Neuron (in vitro differentiated cells): ENCODE measurements around the gene SLIT2.

Source experiments
- H2AFZ ChIP-seq: one replicate; pipeline ENCODE4 v1.6.1; 2013; ENCODE audit warnings: low read depth, mild to moderate bottlenecking, inconsistent platforms, low read length, moderate library complexity
- H3K27me3 ChIP-seq: one replicate; pipeline ENCODE4 v1.6.1; 2013; ENCODE audit warnings: low read length; ENCODE audit not compliant: insufficient read depth
- H3K36me3 ChIP-seq: one replicate; pipeline ENCODE4 v1.6.1; 2013; ENCODE audit warnings: low read length; ENCODE audit not compliant: insufficient read depth
- H3K4me1 ChIP-seq: one replicate; pipeline ENCODE4 v1.6.1; 2013; ENCODE audit warnings: low read length; ENCODE audit not compliant: insufficient read depth
- H3K4me3 ChIP-seq: 2 replicates; pipeline ENCODE4 v1.5.1; 2013; ENCODE audit warnings: mild to moderate bottlenecking, low read length, moderate library complexity
- H3K9me3 ChIP-seq: one replicate; pipeline ENCODE4 v1.6.1; 2013; ENCODE audit warnings: low read length

SLIT2 gene

GRCh38 chr4:20253735-20254409 is 2.2 kb downstream of the SLIT2 start:
- H3K36me3 ChIP-seq, result peaks cover 2% of the 10 kb centered on the region
- H3K27me3 ChIP-seq, result no peaks in the 10 kb centered on the region
- peak overlapping the region; percentile 98 for H3K4me3 ChIP-seq
- H2AFZ ChIP-seq, result peak overlapping the region; percentile 64
- no peaks in the 10 kb centered on the region for H3K9me3 ChIP-seq
- H3K4me1 ChIP-seq, result peaks cover 31% of the 10 kb centered on the region

GRCh38 chr4:20254511-20255250 is 3.0 kb downstream of the SLIT2 start:
- Histone ChIP-seq H3K36me3 (peaks cover 2% of the 10 kb centered on the region), H3K27me3 (no peaks in the 10 kb centered on the region), H2AFZ (peak overlapping the region; percentile 64), H3K4me3 (peak overlapping the region; percentile 98), H3K4me1 (peaks cover 34% of the 10 kb centered on the region), H3K9me3 (no peaks in the 10 kb centered on the region)

GRCh38 chr4:20255251-20255586 is 3.5 kb downstream of the SLIT2 start:
- no peaks in the 10 kb centered on the region for H3K9me3 ChIP-seq
- peak overlapping the region; percentile 98 for H3K4me3 ChIP-seq
- H3K27me3 ChIP-seq, result no peaks in the 10 kb centered on the region
- H2AFZ ChIP-seq, result peak overlapping the region; percentile 64
- H3K4me1 ChIP-seq, result peaks cover 34% of the 10 kb centered on the region
- peaks cover 2% of the 10 kb centered on the region for H3K36me3 ChIP-seq

- peak overlapping the region; percentile 98 for H3K4me3 ChIP-seq
- H3K4me1 ChIP-seq, result peaks cover 32% of the 10 kb centered on the region
- H3K9me3 ChIP-seq, result no peaks in the 10 kb centered on the region
- no peaks in the 10 kb centered on the region for H3K27me3 ChIP-seq
- H2AFZ ChIP-seq, result no peak overlapping the region
- H3K36me3 ChIP-seq, result peaks cover 4% of the 10 kb centered on the region
These were observed 4.1 kb downstream of the SLIT2 start for GRCh38 chr4:20255823-20256222.

GRCh38 chr4:20256381-20256881 is 4.7 kb downstream of the SLIT2 start:
- H3K4me3 ChIP-seq, result peak overlapping the region; percentile 98

GRCh38 chr4:20259707-20260106 is 8.0 kb downstream of the SLIT2 start:
- no peaks in the 10 kb centered on the region for H3K9me3 ChIP-seq
- no peak overlapping the region for H2AFZ ChIP-seq
- peaks cover 31% of the 10 kb centered on the region for H3K4me1 ChIP-seq
- H3K4me3 ChIP-seq, result no peak overlapping the region
- no peaks in the 10 kb centered on the region for H3K27me3 ChIP-seq
- peaks cover 26% of the 10 kb centered on the region for H3K36me3 ChIP-seq

More at GRCh38 chr4:20256381-20256881, 4.7 kb downstream of the SLIT2 start:
- Histone ChIP-seq H3K27me3 (no peaks in the 10 kb centered on the region), H3K36me3 (peaks cover 10% of the 10 kb centered on the region), H3K9me3 (no peaks in the 10 kb centered on the region), H2AFZ (no peak overlapping the region), H3K4me1 (peaks cover 28% of the 10 kb centered on the region)

GRCh38 chr4:20260821-20261220 is 9.1 kb downstream of the SLIT2 start:
- H3K27me3 ChIP-seq, result no peaks in the 10 kb centered on the region
- H3K9me3 ChIP-seq, result no peaks in the 10 kb centered on the region
- H2AFZ ChIP-seq, result no peak overlapping the region
- H3K4me1 ChIP-seq, result peaks cover 28% of the 10 kb centered on the region
- no peak overlapping the region for H3K4me3 ChIP-seq
- H3K36me3 ChIP-seq, result peaks cover 26% of the 10 kb centered on the region

GRCh38 chr4:20262221-20262620 is 10.5 kb downstream of the SLIT2 start:
- Histone ChIP-seq H3K27me3 (no peaks in the 10 kb centered on the region), H3K4me3 (no peak overlapping the region), H3K4me1 (peaks cover 27% of the 10 kb centered on the region), H2AFZ (no peak overlapping the region), H3K9me3 (no peaks in the 10 kb centered on the region), H3K36me3 (peaks cover 26% of the 10 kb centered on the region)

- H3K4me3 ChIP-seq, result no peak overlapping the region
- H3K36me3 ChIP-seq, result peaks cover 28% of the 10 kb centered on the region
- H3K27me3 ChIP-seq, result no peaks in the 10 kb centered on the region
- H2AFZ ChIP-seq, result no peak overlapping the region
- H3K4me1 ChIP-seq, result peaks cover 18% of the 10 kb centered on the region
- H3K9me3 ChIP-seq, result no peaks in the 10 kb centered on the region
These were observed 13.0 kb downstream of the SLIT2 start for GRCh38 chr4:20264688-20265087.

- Histone ChIP-seq H3K4me3 (no peak overlapping the region), H3K4me1 (peaks cover 18% of the 10 kb centered on the region), H3K9me3 (no peaks in the 10 kb centered on the region), H2AFZ (no peak overlapping the region), H3K36me3 (peaks cover 32% of the 10 kb centered on the region), H3K27me3 (no peaks in the 10 kb centered on the region)
These were observed 14.0 kb downstream of the SLIT2 start for GRCh38 chr4:20265726-20266125.

GRCh38 chr4:20266215-20267082 is 14.7 kb downstream of the SLIT2 start:
- Histone ChIP-seq H3K4me1 (peaks cover 18% of the 10 kb centered on the region), H2AFZ (no peak overlapping the region), H3K9me3 (no peaks in the 10 kb centered on the region), H3K4me3 (no peak overlapping the region), H3K27me3 (no peaks in the 10 kb centered on the region), H3K36me3 (peaks cover 25% of the 10 kb centered on the region)

GRCh38 chr4:20268028-20268427 is 16.3 kb downstream of the SLIT2 start:
- H3K4me3 ChIP-seq, result no peak overlapping the region
- H3K36me3 ChIP-seq, result peaks cover 16% of the 10 kb centered on the region
- H3K27me3 ChIP-seq, result no peaks in the 10 kb centered on the region
- no peaks in the 10 kb centered on the region for H3K9me3 ChIP-seq
- no peak overlapping the region for H2AFZ ChIP-seq
- H3K4me1 ChIP-seq, result peaks cover 18% of the 10 kb centered on the region

- peaks cover 12% of the 10 kb centered on the region for H3K36me3 ChIP-seq
- H2AFZ ChIP-seq, result no peak overlapping the region
- no peaks in the 10 kb centered on the region for H3K27me3 ChIP-seq
- no peak overlapping the region for H3K4me3 ChIP-seq
- peaks cover 20% of the 10 kb centered on the region for H3K4me1 ChIP-seq
- no peaks in the 10 kb centered on the region for H3K9me3 ChIP-seq
These were observed 17.6 kb downstream of the SLIT2 start for GRCh38 chr4:20269320-20269719.
